K562 (cell line): ENCODE measurements around the gene ZC3H18. TPM values are rescaled to one million over a fixed set of nuclear protein-coding genes. Genes with fewer than 3 reads are reported as not detected.

Source experiments
- ATAC-seq: fragments of 200-7000 bp; cut with Tn5 transposase; 3 replicates; pipeline ENCODE4 v1.9.1; 2020; ENCODE audit warnings: moderate library complexity
- BruUV-seq: library from RNA; stranded (reverse); fragments of 400-500 nt; replicated peaks from 2 replicates; lab custom pipeline; 2021; lab: Mats Ljungman, UMichigan
- CTCF ChIA-PET: fragments of 300-600 bp; formaldehyde crosslinking; extraction: SDS; loops from one replicate; lab custom pipeline; 2021; ENCODE audit warnings: low intra/inter-chr PET ratio; lab: Yijun Ruan, JAX
- POLR2A ChIA-PET: fragments of 300-600, 350-650 bp; sonication (Branson Sonifier 250); formaldehyde crosslinking; extraction: SDS; loops from one replicate; lab custom pipeline; 2021; ENCODE audit warnings: antibody characterized with exemption, inconsistent platforms; lab: Yijun Ruan, JAX
- DNase-seq, 4 experiments: peaks; one replicate each; pipeline versions ENCODE4 v3.0.0 to v3.0.0-alpha.2; 2011 to 2018; ENCODE audit warnings: low spot score in 3 of 4, mixed read lengths in 3 of 4; ENCODE audit errors: extremely low read depth in 1 of 4
- FAIRE-seq: peaks from 2 replicates; lab custom pipeline; 2011; peaks lifted over from hg19 to GRCh38; lab: Jason Lieb, UNC
- H2AFZ ChIP-seq: 2 replicates; pipeline ENCODE4 v1.6.0; 2011; ENCODE audit warnings: low read depth, low read length, control low read depth, inconsistent platforms
- H3K27ac ChIP-seq: fragments of 200-600 bp; 3 replicates; pipeline ENCODE4 v1.8.0; 2011; ENCODE audit warnings: low read depth, mild to moderate bottlenecking, control low read depth, inconsistent platforms, low read length, moderate library complexity, mixed read lengths; ENCODE audit errors: extremely low read depth
- H3K27me3 ChIP-seq, 2 experiments: fragments of 300-600 bp in 1 of 2; 2 replicates in 1 of 2; 3 replicates in 1 of 2; pipeline versions ENCODE4 v1.6.0 to v1.8.0; 2011; ENCODE audit warnings: inconsistent platforms in 2 of 2, low read length in 2 of 2, mild to moderate bottlenecking in 1 of 2, mixed read lengths in 1 of 2, moderate library complexity in 1 of 2; ENCODE audit not compliant: control insufficient read depth in 2 of 2, insufficient read depth in 2 of 2
- H3K36me3 ChIP-seq: fragments of 300-600 bp; 3 replicates; pipeline ENCODE4 v1.8.0; 2011; ENCODE audit warnings: mild to moderate bottlenecking, low read length, inconsistent platforms; ENCODE audit not compliant: control insufficient read depth, insufficient read depth
- H3K4me1 ChIP-seq, 2 experiments: fragments of 200-600 bp in 1 of 2; replicated peaks in 1 of 2; 2 replicates in 1 of 2; 3 replicates in 1 of 2; pipeline versions ENCODE4 v1.5.1 to v1.8.0; 2011; ENCODE audit warnings: inconsistent platforms in 2 of 2, low read length in 2 of 2, mild to moderate bottlenecking in 1 of 2, mixed read lengths in 1 of 2, moderate library complexity in 1 of 2; ENCODE audit not compliant: control insufficient read depth in 2 of 2, insufficient read depth in 2 of 2
- H3K4me2 ChIP-seq: 2 replicates; pipeline ENCODE4 v1.6.1; 2011; ENCODE audit warnings: low read length, control low read depth, inconsistent platforms, mixed read lengths; ENCODE audit not compliant: insufficient read depth
- H3K4me3 ChIP-seq: fragments of 200-600 bp; sonication (generic), shearing (Covaris generic); 2 replicates; pipeline ENCODE4 v1.5.1; 2016; ENCODE audit warnings: control low read depth, inconsistent platforms
- H3K79me2 ChIP-seq: fragments of 200-600 bp; 3 replicates; pipeline ENCODE4 v1.8.0; 2011; ENCODE audit warnings: low read length, inconsistent platforms; ENCODE audit not compliant: control insufficient read depth, insufficient read depth
- H3K9ac ChIP-seq, 2 experiments: 2 replicates each; pipeline versions ENCODE4 v1.6.0 to v1.6.1; 2011; ENCODE audit warnings: low read depth in 2 of 2, low read length in 2 of 2, control low read depth in 1 of 2, inconsistent platforms in 1 of 2, mild to moderate bottlenecking in 1 of 2, mixed read lengths in 1 of 2; ENCODE audit not compliant: insufficient read depth in 1 of 2
- H3K9me1 ChIP-seq: one replicate; pipeline ENCODE4 v1.6.0; 2011; ENCODE audit warnings: inconsistent platforms, mild to moderate bottlenecking, low read length, moderate library complexity; ENCODE audit not compliant: control insufficient read depth, insufficient read depth
- H3K9me3 ChIP-seq: replicated peaks from 2 replicates; pipeline ENCODE4 v1.5.1; 2011; ENCODE audit warnings: low read depth, low read length, inconsistent platforms; ENCODE audit not compliant: control insufficient read depth, insufficient read depth
- H4K20me1 ChIP-seq: replicated peaks from 2 replicates; pipeline ENCODE4 v1.6.1; 2011; ENCODE audit warnings: low read length, inconsistent platforms, mixed read lengths; ENCODE audit not compliant: control insufficient read depth, insufficient read depth
- CBX3 ChIP-seq, 2 experiments: IDR thresholded peaks; 1 replicate in 1 of 2; 2 replicates in 1 of 2; pipeline ENCODE4 v1.6.1; 2012; ENCODE audit warnings: inconsistent platforms in 2 of 2, low read length in 2 of 2, borderline replicate concordance in 1 of 2, control low read depth in 1 of 2
- CSDE1 ChIP-seq, 2 experiments: fragments of 450-650 bp; IDR thresholded peaks; 2 replicates each; pipeline ENCODE4 v1.6.1; 2016; ENCODE audit warnings: mild to moderate bottlenecking in 1 of 2
- HMG20A ChIP-seq: fragments of 450-650 bp; formaldehyde crosslinking; conservative IDR thresholded peaks from 2 replicates; pipeline ENCODE4 v1.4.0; 2020; ENCODE audit warnings: mild to moderate bottlenecking, mixed read lengths
- MEF2A ChIP-seq: IDR thresholded peaks from 2 replicates; pipeline ENCODE4 v1.6.1; 2011; ENCODE audit warnings: low read depth, mild to moderate bottlenecking, low read length, moderate library complexity; ENCODE audit not compliant: control insufficient read depth
- NONO ChIP-seq, 2 experiments: fragments of 200-400 bp in 1 of 2; fragments of 450-650 bp in 1 of 2; formaldehyde crosslinking in 1 of 2; IDR thresholded peaks; 2 replicates each; pipeline ENCODE4 v1.6.1; 2017; ENCODE audit warnings: low read depth in 2 of 2, mild to moderate bottlenecking in 2 of 2, moderate library complexity in 2 of 2, low read length in 1 of 2
- PCBP1 ChIP-seq: fragments of 200-400 bp; formaldehyde crosslinking; IDR thresholded peaks from 2 replicates; pipeline ENCODE4 v1.6.1; 2018; ENCODE audit warnings: mild to moderate bottlenecking, low read depth, low read length; ENCODE audit not compliant: poor library complexity, severe bottlenecking
- POLR2G ChIP-seq: fragments of 200-400 bp; formaldehyde crosslinking; IDR thresholded peaks from 2 replicates; pipeline ENCODE4 v1.6.1; 2017; ENCODE audit warnings: low read depth, mild to moderate bottlenecking, antibody characterized with exemption, low read length, moderate library complexity
- TGIF2 ChIP-seq: sonication (generic); formaldehyde crosslinking; IDR thresholded peaks from 2 replicates; pipeline ENCODE4 v1.8.1; 2022; ENCODE audit warnings: mild to moderate bottlenecking, missing genetic modification reagents, moderate library complexity
- ZBED1 ChIP-seq: IDR thresholded peaks from 2 replicates; pipeline ENCODE4 v1.6.1; 2014
- ZBTB33 ChIP-seq: sonication (generic); formaldehyde crosslinking; IDR thresholded peaks from 2 replicates; pipeline ENCODE4 v1.8.1; 2023; ENCODE audit warnings: mild to moderate bottlenecking, missing genetic modification reagents
- ZBTB34 ChIP-seq: fragments of 250-450 bp; sonication (Bioruptor Pico); IDR thresholded peaks from 2 replicates; pipeline ENCODE4 v1.8.0; 2021; ENCODE audit warnings: mild to moderate bottlenecking, moderate library complexity
- ZNF274 ChIP-seq: IDR thresholded peaks from 2 replicates; pipeline ENCODE4 v1.6.1; 2011; ENCODE audit warnings: low read depth, mild to moderate bottlenecking, low read length, moderate library complexity, borderline replicate concordance
- ZNF695 ChIP-seq: fragments of 450-650 bp; formaldehyde crosslinking; IDR thresholded peaks from 2 replicates; pipeline ENCODE4 v1.4.0; 2020; ENCODE audit warnings: mild to moderate bottlenecking, moderate library complexity
- WGBS: fragments of 100-300 bp; shearing (Covaris generic); methylation state at CpG from one replicate; pipeline ENCODE4 v1.1.6; 2016; ENCODE audit warnings: low coverage, mixed read lengths; ENCODE audit not compliant: insufficient coverage; ENCODE audit errors: missing lambda C conversion rate; 5-methylcytosine and 5-hydroxymethylcytosine counted together
- in situ Hi-C: fragments of 300-500 bp; cut with MboI; formaldehyde crosslinking; loops from 4 replicates; pipeline ENCODE4 v1.15.0; 2018; ENCODE audit warnings: inconsistent platforms, mixed read lengths
- intact Hi-C: fragments of 100-400 bp; cut with micrococcal nuclease; formaldehyde crosslinking; loops from 2 replicates; pipeline ENCODE4 v1.14.2; 2022
- polyA plus RNA-seq, 8 experiments: library from polyadenylated mRNA; depleted of rRNA in 4 of 8; stranded (reverse) in 5 of 8; unstranded in 3 of 8; fragments of >200 nt; fragmentation: Nextera tagmentation in 2 of 8; fragmentation: Illumina TruSeq in 1 of 8; extraction: Ambion mirVana in 2 of 8; extraction: Trizol in 1 of 8; gene quantifications; 2 replicates each; pipeline versions ENCODE4 v1.2.1 to v1.2.3, GENCODE V29; 2011 to 2014; ENCODE audit warnings: inconsistent platforms in 1 of 8, missing spikeins in 1 of 8
- total RNA-seq, 7 experiments: library from RNA; depleted of rRNA in 6 of 7; stranded (reverse); fragments of >200 nt in 6 of 7; fragmentation: Illumina TruSeq in 2 of 7; extraction: Trizol in 2 of 7; gene quantifications; 2 replicates each; pipeline versions ENCODE4 v1.2.1 to v1.2.3, GENCODE V29; 2011 to 2021; ENCODE audit warnings: low replicate concordance in 1 of 7
- TF ChIP-seq, protein P1 (sequence below), 2 experiments: fragments of 450-650 bp; IDR thresholded peaks; 2 replicates each; pipeline ENCODE4 v1.6.1; 2018; ENCODE audit warnings: mild to moderate bottlenecking in 2 of 2, low read depth in 1 of 2; ENCODE audit not compliant: partially characterized antibody in 2 of 2

The ZC3H18 gene
- total and polyA plus RNA-seq, 9 of the 15 experiments (the other 6 are each of a cell fraction or from before 2014, with no cell fraction given), result 1.7 to 88.7 (median 26.9) TPM

DNA sequence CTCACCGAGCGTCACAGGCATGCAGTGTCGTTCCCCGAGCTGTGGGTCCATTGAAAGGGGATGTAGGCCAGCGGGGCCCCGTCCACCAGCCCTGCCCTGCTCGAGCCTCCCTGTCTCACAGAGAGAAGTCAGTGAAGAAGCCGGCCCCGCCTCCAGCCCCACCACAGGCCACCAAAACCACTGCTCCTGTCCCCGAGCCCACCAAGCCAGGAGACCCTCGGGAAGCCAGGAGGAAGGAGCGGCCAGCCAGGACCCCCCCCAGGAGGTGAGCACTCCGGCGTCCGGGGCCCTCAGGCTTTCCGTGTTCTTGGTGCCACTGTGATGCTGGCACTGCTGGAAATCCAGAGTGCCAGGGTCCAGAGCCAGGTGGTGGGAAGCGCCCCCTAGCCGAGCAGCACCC lies 54.3 kb downstream of the ZC3H18 start:
- POLR2A ChIA-PET, result interaction anchor here (1.3 kb wide), 1 partner anchor 8 kb away, joined by 5 read pairs; no protein-coding TSS in a partner anchor
- no peak overlapping the region for H3K4me3 ChIP-seq
- intact Hi-C loops (no loop called here), in situ Hi-C loops (no loop called here)
- no peak for FAIRE-seq
- peaks cover 6% of the 10 kb centered on the region; the same call in 1 of the 2 replicates for H4K20me1 ChIP-seq
- no peaks in the 10 kb centered on the region for H3K27me3 ChIP-seq
- H2AFZ ChIP-seq, result no peak overlapping the region
- no TSS peak for BruUV-seq
- no peak for TF ChIP-seq ZNF695
- TF ChIP-seq CSDE1 (IDR thresholded peaks at IDR 0.05), result no peak
- no peak for TF ChIP-seq CBX3 (IDR thresholded peaks at IDR 0.05; ENCODE audit: borderline replicate concordance in 1 of 2, low read length in 2 of 2)
- TF ChIP-seq MEF2A, result no peak
- no peak for TF ChIP-seq ZBTB33 (CRISPR knock-in tag)
- TF ChIP-seq HMG20A (CRISPR knock-in tag), result no peak
- TF ChIP-seq ZNF274, result no peak
- no peak for TF ChIP-seq TGIF2 (CRISPR knock-in tag)
- TF ChIP-seq, protein P1, sequence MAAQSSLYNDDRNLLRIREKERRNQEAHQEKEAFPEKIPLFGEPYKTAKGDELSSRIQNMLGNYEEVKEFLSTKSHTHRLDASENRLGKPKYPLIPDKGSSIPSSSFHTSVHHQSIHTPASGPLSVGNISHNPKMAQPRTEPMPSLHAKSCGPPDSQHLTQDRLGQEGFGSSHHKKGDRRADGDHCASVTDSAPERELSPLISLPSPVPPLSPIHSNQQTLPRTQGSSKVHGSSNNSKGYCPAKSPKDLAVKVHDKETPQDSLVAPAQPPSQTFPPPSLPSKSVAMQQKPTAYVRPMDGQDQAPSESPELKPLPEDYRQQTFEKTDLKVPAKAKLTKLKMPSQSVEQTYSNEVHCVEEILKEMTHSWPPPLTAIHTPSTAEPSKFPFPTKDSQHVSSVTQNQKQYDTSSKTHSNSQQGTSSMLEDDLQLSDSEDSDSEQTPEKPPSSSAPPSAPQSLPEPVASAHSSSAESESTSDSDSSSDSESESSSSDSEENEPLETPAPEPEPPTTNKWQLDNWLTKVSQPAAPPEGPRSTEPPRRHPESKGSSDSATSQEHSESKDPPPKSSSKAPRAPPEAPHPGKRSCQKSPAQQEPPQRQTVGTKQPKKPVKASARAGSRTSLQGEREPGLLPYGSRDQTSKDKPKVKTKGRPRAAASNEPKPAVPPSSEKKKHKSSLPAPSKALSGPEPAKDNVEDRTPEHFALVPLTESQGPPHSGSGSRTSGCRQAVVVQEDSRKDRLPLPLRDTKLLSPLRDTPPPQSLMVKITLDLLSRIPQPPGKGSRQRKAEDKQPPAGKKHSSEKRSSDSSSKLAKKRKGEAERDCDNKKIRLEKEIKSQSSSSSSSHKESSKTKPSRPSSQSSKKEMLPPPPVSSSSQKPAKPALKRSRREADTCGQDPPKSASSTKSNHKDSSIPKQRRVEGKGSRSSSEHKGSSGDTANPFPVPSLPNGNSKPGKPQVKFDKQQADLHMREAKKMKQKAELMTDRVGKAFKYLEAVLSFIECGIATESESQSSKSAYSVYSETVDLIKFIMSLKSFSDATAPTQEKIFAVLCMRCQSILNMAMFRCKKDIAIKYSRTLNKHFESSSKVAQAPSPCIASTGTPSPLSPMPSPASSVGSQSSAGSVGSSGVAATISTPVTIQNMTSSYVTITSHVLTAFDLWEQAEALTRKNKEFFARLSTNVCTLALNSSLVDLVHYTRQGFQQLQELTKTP (IDR thresholded peaks at IDR 0.05; ENCODE audit: low read depth in 1 of 2, partially characterized antibody in 2 of 2), result no peak
- TF ChIP-seq ZBTB34 (CRISPR knock-in tag), result no peak
- TF ChIP-seq PCBP1, result peak; percentile 26
- TF ChIP-seq NONO (IDR thresholded peaks at IDR 0.05; ENCODE audit: low read depth in 2 of 2, low read length in 1 of 2), result no peak
- TF ChIP-seq POLR2G, result peak; percentile 38
- no peak for TF ChIP-seq ZBED1
- H3K79me2 ChIP-seq, result peaks cover 8% of the 10 kb centered on the region; the same call in 2 of the 3 replicates
- peaks cover 89% of the 10 kb centered on the region for H3K36me3 ChIP-seq
- H3K9me3 ChIP-seq, result no peaks in the 10 kb centered on the region
- no peak overlapping the region for H3K27ac ChIP-seq
- WGBS, result 95% methylated on average over 18 of the region's 18 CpGs
- H3K4me1 ChIP-seq, result peaks cover 10 to 36% of the 10 kb centered on the region in 2 experiments; a peak in 4 of 5 replicates
- DNase-seq, result no peak
- CTCF ChIA-PET, result no interaction called here
- H3K4me2 ChIP-seq, result no peak overlapping the region
- H3K9me1 ChIP-seq, result no peaks in the 10 kb centered on the region
- H3K9ac ChIP-seq, result no peak overlapping the region; a peak in 1 of 4 replicates
- ATAC-seq, result no peak
